Thymus (tissue), 11 donors: ENCODE measurements around the gene SLC25A21. TPM values are rescaled to one million over a fixed set of nuclear protein-coding genes. Genes with fewer than 3 reads are reported as not detected.

Experiments
- DNase-seq, 9 donors: peaks; one replicate each; pipeline ENCODE4 v3.0.0-alpha.2; 2013; ENCODE audit warnings: low spot score in 9 of 9, low read depth in 6 of 9, missing footprints in 1 of 9
- H3K27ac ChIP-seq, 2 donors: one replicate each; pipeline ENCODE4 v1.5.1; 2013; ENCODE audit warnings: control low read depth in 1 of 2, low read depth in 1 of 2, low read length in 1 of 2, mild to moderate bottlenecking in 1 of 2, moderate library complexity in 1 of 2
- H3K27me3 ChIP-seq, 2 donors: one replicate each; pipeline ENCODE4 v1.5.1; 2013; ENCODE audit warnings: low read length in 1 of 2; ENCODE audit not compliant: control insufficient read depth in 2 of 2, insufficient read depth in 1 of 2
- H3K36me3 ChIP-seq, 2 donors: one replicate each; pipeline ENCODE4 v1.5.1; 2013; ENCODE audit warnings: low read length in 1 of 2, mild to moderate bottlenecking in 1 of 2, moderate library complexity in 1 of 2; ENCODE audit not compliant: control insufficient read depth in 2 of 2, insufficient read depth in 2 of 2
- H3K4me1 ChIP-seq, 2 donors: one replicate each; pipeline ENCODE4 v1.5.1; 2013; ENCODE audit warnings: low read length in 2 of 2; ENCODE audit not compliant: control insufficient read depth in 2 of 2, insufficient read depth in 2 of 2
- H3K4me3 ChIP-seq, 2 donors: one replicate each; pipeline ENCODE4 v1.5.1; 2013; ENCODE audit warnings: low read length in 2 of 2, control low read depth in 1 of 2, mild to moderate bottlenecking in 1 of 2
- H3K9me3 ChIP-seq, 2 donors: one replicate each; pipeline ENCODE4 v1.5.1; 2013; ENCODE audit warnings: low read length in 1 of 2, mild to moderate bottlenecking in 1 of 2; ENCODE audit not compliant: control insufficient read depth in 2 of 2, insufficient read depth in 1 of 2
- WGBS: extraction: QIAGEN DNeasy Blood & Tissue Kit; methylation state at CpG from one replicate; pipeline ENCODE4 v1.1.7; 2013; 5-methylcytosine and 5-hydroxymethylcytosine counted together
- polyA plus RNA-seq: library from polyadenylated mRNA; stranded (reverse); fragments of 200-250 nt; gene quantifications from one replicate; pipeline ENCODE4 v1.2.3, GENCODE V29; 2013
- total RNA-seq: library from RNA; stranded (reverse); fragments of 120-200 nt; gene quantifications from one replicate; pipeline ENCODE4 v1.2.4, GENCODE V29; 2013
- donor health status: healthy.

SLC25A21 gene
- total and polyA plus RNA-seq, 2 donors: 0.46 to 0.90 TPM

DNA sequence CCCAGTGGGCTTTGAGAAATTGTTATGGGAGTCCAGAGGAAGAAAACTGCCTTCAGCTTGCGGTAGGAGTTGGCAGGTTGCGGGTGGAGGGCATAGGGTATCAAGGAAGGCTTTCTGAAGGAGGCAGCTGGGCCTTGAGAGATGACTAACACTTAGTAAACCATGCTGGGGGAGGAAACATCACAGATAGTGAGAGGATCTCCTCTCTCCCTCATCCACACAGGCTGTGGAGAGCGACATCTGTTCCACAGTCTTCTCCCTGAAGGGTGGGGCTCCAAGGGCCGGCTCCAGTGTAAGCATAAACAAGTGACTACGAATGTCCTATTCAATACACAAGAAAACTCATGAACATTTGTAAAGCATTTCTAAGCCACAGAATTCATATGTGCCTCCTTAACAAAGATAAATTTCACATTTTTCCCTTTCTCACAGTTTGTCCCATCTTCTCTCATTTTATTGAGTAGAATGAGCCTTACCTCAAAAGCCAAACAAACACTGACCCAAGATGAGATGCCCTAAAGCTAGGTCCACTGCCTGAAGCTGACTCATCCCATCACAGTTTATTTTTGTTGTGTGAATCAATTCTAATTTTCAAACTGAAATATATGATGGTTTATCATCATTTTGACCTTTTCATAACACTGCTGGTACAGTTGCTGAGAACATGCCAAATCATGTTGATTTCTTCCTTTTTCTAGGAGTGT is 227.9 kb downstream of the SLC25A21 start:
- no peak overlapping the region for H3K27ac ChIP-seq
- H3K4me3 ChIP-seq: no peak overlapping the region
- no peaks in the 10 kb centered on the region for H3K36me3 ChIP-seq
- no peaks in the 10 kb centered on the region for H3K9me3 ChIP-seq
- H3K27me3 ChIP-seq: no peaks in the 10 kb centered on the region
- DNase-seq: no peak
- 94% methylated on average over 5 of the region's 5 CpGs for WGBS
- peaks cover 0 to 2% of the 10 kb centered on the region in 2 donors for H3K4me1 ChIP-seq

DNA sequence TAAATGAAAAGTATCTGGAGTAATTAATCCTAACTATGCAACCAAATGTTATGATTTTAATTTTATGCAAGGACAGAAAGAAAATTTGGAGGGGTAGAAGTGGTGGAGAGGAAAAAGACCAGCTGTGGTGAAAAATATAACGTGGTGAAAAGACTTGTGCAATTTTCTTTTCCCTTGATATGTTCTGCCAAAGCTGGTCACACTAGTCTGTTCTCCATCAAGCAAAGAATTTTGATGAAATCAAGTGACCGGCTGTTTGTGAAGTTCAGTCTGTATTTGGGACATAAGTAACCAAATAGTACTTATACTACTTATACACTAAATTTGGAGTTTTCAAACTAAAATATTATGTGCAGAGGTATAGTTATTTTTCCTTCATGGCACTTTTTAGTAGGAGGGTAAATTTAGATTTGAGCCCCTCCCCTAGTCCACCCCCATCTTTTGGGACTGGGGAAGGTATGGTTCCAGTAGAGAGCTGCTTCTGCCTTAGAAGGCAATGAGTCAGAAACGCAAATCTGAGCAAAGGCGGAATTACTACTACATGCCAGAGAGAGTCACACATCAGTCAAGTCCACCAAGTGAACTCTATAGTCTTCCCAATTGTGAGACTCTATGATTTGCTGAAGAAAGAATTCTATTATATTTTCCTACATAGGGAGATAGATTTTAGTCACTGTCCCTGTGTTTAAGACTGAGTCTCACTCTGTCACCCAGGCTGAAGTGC is 229.7 kb downstream of the SLC25A21 start:
- H3K4me3 ChIP-seq: no peak overlapping the region
- no peaks in the 10 kb centered on the region for H3K36me3 ChIP-seq
- H3K9me3 ChIP-seq: no peaks in the 10 kb centered on the region
- no peak overlapping the region for H3K27ac ChIP-seq
- DNase-seq: no peak
- peaks cover 0 to 2% of the 10 kb centered on the region in 2 donors for H3K4me1 ChIP-seq
- WGBS: 90% methylated on average over 4 of the region's 4 CpGs
- H3K27me3 ChIP-seq: no peaks in the 10 kb centered on the region

- peaks cover 0 to 2% of the 10 kb centered on the region in 2 donors for H3K4me1 ChIP-seq
- H3K36me3 ChIP-seq: no peaks in the 10 kb centered on the region
- WGBS: 15% methylated on average over 12 of the region's 12 CpGs
- no peaks in the 10 kb centered on the region for H3K27me3 ChIP-seq
- H3K9me3 ChIP-seq: no peaks in the 10 kb centered on the region
- no peak overlapping the region for H3K4me3 ChIP-seq
- peak in 6 of 9 donors; percentile 9 to 50 (median 29) for DNase-seq
- no peak overlapping the region for H3K27ac ChIP-seq
Measured at GRCh38 chr14:36941783-36942521, 230.5 kb downstream of the SLC25A21 start.

DNA sequence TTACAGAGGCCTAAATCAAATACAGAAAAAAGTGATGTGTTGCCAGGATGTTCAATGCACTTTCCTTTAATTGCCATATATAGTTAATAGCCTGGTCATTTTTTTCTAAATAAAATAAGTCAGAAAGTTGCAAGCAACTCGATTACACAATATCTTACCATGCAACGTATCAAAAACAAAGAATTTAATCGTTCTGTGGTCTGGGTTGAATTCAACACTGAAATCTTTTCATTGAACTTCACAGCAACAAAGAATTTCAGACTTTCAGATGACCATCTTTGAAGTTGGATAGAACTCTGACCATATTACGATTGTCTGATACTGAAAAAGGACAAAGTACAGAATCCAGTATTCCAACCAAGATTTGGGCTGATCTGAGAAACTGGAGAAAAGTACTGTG is 231.9 kb downstream of the SLC25A21 start:
- no peak for DNase-seq
- H3K27me3 ChIP-seq: no peaks in the 10 kb centered on the region
- H3K36me3 ChIP-seq: no peaks in the 10 kb centered on the region
- WGBS: 86% methylated on average over 4 of the region's 4 CpGs
- H3K4me1 ChIP-seq: peaks cover 0 to 2% of the 10 kb centered on the region in 2 donors
- peak overlapping the region in 1 of 2 donors; percentile 10 for H3K27ac ChIP-seq
- no peaks in the 10 kb centered on the region for H3K9me3 ChIP-seq
- no peak overlapping the region for H3K4me3 ChIP-seq

DNA sequence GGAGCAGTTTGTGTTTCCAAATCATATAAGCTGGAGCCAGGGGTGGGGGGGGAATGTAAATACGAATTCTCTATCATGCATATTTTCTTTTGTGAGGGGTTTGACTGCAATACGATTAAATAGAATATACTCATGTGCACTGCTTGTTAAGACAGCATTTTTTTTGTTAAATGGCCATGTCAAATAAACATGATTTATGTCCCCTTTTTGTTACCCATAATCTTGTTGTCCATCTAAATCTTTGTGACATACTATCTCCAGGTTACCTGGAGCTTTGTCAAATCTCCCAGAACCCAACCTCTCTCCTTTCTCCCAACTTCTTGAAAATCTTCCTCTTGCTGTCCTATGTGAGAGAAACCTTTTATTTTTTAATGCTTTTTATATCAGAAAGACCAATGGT is 233.1 kb downstream of the SLC25A21 start:
- H3K36me3 ChIP-seq: no peaks in the 10 kb centered on the region
- H3K9me3 ChIP-seq: no peaks in the 10 kb centered on the region
- no peaks in the 10 kb centered on the region for H3K27me3 ChIP-seq
- H3K4me3 ChIP-seq: no peak overlapping the region
- H3K4me1 ChIP-seq: peaks cover 0 to 5% of the 10 kb centered on the region in 2 donors
- DNase-seq: no peak
- WGBS: 86% methylated on average over 2 of the region's 2 CpGs
- peak overlapping the region in 1 of 2 donors; percentile 20 for H3K27ac ChIP-seq

DNA sequence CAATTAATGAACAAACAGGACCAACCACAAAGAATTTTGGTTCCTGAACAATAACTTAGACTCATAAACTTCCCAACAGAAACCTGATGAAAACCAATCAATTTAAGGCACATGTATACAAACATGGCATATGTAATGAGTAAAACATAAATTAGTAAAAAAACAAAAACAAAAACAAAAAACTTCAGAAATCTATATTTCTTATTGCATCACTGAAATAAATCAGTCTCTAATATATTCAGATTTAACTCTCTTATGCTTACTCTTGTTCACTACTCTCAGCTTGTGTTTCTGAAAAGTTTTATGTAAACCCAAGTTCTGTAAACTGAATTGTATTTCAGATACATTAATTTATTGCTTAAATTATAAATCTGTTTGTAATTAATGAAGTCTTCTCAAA is 233.7 kb downstream of the SLC25A21 start:
- Histone ChIP-seq H3K9me3 (no peaks in the 10 kb centered on the region), H3K4me3 (no peak overlapping the region), H3K36me3 (no peaks in the 10 kb centered on the region), H3K4me1 (peaks cover 0 to 5% of the 10 kb centered on the region in 2 donors), H3K27me3 (no peaks in the 10 kb centered on the region), H3K27ac (peak overlapping the region in 1 of 2 donors; percentile 20)
- DNase-seq: no peak

GRCh38 chr14:36935976-36936678 is 236.3 kb downstream of the SLC25A21 start:
- 72% methylated on average over 6 of the region's 6 CpGs for WGBS

GRCh38 chr14:36934304-36934703 is 238.1 kb downstream of the SLC25A21 start:
- H3K27ac ChIP-seq: no peak overlapping the region
- no peak overlapping the region for H3K4me3 ChIP-seq
- H3K9me3 ChIP-seq: no peaks in the 10 kb centered on the region
- peaks cover 0 to 3% of the 10 kb centered on the region in 2 donors for H3K4me1 ChIP-seq
- WGBS: 82% methylated on average over 1 of the region's 1 CpG
- no peaks in the 10 kb centered on the region for H3K36me3 ChIP-seq
- no peak for DNase-seq
- no peaks in the 10 kb centered on the region for H3K27me3 ChIP-seq

More at GRCh38 chr14:36935976-36936678, 236.3 kb downstream of the SLC25A21 start:
- Histone ChIP-seq H3K4me1 (peaks cover 0 to 3% of the 10 kb centered on the region in 2 donors), H3K27me3 (no peaks in the 10 kb centered on the region), H3K27ac (peak overlapping the region in 1 of 2 donors; percentile 70), H3K36me3 (no peaks in the 10 kb centered on the region), H3K9me3 (no peaks in the 10 kb centered on the region), H3K4me3 (no peak overlapping the region)
- DNase-seq: peak in 1 of 9 donors; percentile 18
